Measurements from ENCODE around the gene LPIN2.

- TF ChIP-seq TAF1 (IDR thresholded peaks at IDR 0.05; ENCODE audit: borderline replicate concordance, low read depth, low read length) (no peak), POLR2A (IDR thresholded peaks at IDR 0.05; ENCODE audit: low read depth, low read length) (no peak), POLR2AphosphoS5 (IDR thresholded peaks at IDR 0.05; ENCODE audit: low read depth, low read length) (no peak)
Measured at GRCh38 chr18:3007491-3007890, 5.5 kb downstream of the LPIN2 start.
